ENCODE results near the gene CIAO3.

- TF ChIP-seq, protein P1, sequence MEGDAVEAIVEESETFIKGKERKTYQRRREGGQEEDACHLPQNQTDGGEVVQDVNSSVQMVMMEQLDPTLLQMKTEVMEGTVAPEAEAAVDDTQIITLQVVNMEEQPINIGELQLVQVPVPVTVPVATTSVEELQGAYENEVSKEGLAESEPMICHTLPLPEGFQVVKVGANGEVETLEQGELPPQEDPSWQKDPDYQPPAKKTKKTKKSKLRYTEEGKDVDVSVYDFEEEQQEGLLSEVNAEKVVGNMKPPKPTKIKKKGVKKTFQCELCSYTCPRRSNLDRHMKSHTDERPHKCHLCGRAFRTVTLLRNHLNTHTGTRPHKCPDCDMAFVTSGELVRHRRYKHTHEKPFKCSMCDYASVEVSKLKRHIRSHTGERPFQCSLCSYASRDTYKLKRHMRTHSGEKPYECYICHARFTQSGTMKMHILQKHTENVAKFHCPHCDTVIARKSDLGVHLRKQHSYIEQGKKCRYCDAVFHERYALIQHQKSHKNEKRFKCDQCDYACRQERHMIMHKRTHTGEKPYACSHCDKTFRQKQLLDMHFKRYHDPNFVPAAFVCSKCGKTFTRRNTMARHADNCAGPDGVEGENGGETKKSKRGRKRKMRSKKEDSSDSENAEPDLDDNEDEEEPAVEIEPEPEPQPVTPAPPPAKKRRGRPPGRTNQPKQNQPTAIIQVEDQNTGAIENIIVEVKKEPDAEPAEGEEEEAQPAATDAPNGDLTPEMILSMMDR (IDR thresholded peaks at IDR 0.05) = no peak
- TF ChIP-seq POLR2A (IDR thresholded peaks at IDR 0.05) = no peak
Measured at GRCh38 chr16:764848-765487, 24.2 kb upstream of the CIAO3 start.

All from testis (tissue), 2 donors.